ENCODE measurements around the gene NPPC.

NPPC gene

DNA sequence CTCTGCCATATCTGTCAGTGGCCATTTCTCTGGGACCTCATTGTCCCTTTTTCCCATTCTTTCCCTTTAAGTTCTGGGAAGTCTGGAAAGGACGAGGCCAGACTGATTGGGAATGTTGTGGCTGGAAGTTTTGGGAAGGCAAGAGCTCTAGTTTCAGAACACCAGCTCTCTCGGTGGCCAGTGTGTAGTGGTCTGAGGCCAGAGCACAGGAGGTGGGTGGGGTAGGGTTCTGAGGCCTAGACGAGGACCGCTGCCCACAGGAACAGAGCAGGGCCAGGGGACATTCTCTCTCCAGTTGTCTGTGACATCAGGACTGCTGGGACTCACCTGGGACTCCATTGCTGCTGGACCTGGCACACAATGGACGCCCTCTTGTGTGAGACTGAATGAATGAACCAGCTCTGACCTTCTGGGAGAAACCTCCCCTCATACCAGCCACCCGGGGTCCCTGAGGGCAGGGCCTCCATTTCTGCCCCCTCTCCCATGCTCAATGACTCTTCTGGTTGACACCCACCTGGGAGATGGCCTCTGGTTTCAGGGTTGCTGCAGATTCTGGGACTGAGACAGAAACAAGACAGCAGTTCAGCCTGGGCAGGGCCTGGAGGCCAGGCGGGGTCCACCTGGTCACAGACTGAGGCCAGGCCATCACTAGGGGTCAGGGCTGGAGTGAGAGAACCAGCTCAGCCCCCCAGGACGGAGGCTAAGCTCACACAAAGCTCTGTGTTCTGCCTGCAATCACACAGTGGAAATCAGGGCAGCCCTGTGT is 8.4 kb upstream of the NPPC start:
- DNase-seq, result no peak

DNA sequence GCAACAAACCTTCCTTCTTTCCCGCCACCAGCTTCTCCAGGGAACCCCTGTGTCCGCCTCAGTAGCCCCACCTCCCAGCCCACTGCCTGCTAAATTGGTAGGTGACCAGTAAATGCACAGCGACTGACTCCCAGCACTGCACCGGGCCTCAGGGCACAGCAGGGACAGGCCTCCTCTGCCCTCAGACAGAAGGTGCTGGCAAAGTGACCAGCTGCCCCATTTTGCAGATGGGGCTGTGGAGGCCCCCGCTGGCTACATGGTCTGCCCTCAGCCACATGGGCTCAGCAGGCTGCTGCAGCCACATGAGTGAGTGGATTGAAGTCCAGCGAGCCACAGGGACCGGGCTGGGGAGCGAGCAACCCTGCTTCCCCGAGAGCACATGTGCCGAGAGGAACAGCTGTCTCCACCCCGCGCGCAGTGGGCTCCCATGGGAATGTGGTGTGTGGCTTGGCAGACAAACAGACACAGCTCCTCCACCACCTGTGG is 7.8 kb upstream of the NPPC start:
- no peak for DNase-seq

DNA sequence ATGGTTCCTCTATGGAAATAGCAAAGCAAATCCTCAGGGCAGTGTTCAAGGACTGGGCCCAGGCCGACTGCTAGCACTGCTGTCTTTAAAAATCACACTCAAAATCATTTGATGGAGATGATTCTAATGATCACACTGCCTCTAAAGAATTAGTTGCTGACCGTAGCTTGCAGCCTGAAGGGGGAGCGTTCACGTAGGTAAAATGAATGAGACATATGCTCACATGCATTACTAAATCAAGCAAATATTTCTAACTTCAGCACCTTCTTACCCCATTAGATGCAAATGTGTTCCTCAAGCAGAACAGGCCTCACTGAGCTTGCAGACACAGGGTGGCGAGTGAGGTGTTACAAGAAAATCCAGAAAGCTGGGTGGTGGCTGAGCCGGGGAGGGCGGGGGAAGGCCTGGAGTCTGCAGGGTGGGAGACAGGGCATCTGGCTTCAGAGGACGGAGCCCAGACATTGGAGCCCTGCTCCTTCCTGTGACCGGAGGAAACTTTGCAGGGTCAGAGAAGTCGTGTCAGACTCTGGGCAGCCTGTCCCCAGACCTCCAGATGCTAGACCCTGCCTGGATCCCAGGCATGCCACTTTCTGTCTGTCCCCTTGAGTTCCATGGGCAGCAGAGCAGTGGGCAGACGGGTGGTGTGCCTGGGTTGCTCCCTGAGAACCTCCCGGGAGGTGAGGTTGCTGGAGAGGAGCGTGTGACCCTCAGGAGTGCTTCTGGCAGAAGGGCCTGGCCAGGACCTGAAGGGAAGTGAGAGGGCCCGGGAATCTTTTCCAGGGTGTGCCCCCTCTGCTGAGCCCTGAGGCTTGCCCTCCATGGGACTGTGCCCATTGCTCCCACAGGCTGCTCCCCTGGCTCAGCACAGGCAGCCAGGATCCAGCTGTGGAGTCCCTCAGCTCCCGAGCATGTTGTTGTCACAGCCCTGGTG is 7.1 kb upstream of the NPPC start:
- DNase-seq, result no peak

DNA sequence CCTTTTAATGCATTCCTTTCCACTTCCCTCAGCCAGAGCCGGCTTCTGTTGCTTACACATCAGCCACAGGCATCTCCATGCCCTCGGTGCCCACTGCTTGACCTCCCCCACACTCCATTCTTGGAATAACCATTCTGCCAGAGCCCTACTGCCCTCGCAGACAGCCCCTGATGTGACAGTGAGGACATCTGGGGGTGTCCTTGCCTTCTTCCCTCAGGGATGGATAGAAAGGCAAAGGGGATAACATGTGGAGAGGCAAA is 6.4 kb upstream of the NPPC start:
- DNase-seq, result no peak

DNA sequence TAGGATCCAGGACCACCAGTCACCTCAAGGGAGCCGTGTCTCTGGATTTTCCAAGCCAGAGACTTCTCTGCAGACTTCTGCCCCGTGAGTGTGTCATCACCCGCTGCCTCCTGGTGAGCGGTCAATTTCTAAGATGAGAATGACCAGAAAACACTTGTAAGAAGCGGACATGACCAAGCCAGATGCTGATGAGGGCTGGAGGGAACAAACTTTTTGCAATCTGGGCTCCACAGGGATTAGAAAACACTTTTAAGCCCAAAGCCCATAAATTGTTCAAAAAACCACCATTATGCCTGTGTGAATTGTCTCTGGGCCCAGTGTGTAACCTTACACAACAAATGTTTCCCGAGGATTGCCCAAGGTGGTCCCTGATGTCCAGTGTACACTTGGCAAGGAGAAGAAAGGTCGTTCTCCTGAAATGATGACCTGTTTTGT is 5.3 kb upstream of the NPPC start:
- no peak for DNase-seq

DNA sequence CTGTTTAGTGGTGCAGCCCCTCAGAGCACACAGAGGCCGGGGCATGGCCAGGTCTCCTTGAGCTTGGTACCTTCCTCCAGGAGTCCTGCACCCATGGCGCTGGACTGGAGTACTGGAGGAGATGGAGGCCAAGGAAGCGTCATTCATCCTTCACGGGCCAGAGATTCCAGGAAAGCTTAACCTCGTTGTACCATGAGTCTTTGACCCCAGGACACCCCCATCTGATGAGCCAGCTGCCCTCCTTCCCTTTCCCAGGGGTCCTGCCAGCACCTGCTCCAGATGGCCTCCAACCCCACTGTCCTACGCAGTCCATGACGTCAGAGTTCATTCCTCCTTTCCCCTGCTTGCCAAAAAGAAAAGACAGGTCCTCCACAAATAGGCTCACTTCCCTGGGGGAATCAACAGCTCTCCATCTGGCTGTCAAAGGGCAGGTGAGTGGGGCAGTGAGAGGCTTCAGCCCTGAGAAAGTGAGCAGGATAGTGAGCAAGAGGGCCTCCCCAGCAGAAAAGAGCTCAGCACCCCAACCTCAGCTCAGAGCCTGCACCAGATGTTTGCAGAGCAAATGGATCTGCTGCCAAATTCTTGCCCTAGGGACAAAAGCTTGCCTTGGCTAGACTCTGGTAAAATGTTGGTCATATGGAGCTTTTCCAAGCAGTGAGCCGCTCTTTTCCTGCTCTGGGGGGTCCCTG is 4.5 kb upstream of the NPPC start:
- no peak for DNase-seq

DNA sequence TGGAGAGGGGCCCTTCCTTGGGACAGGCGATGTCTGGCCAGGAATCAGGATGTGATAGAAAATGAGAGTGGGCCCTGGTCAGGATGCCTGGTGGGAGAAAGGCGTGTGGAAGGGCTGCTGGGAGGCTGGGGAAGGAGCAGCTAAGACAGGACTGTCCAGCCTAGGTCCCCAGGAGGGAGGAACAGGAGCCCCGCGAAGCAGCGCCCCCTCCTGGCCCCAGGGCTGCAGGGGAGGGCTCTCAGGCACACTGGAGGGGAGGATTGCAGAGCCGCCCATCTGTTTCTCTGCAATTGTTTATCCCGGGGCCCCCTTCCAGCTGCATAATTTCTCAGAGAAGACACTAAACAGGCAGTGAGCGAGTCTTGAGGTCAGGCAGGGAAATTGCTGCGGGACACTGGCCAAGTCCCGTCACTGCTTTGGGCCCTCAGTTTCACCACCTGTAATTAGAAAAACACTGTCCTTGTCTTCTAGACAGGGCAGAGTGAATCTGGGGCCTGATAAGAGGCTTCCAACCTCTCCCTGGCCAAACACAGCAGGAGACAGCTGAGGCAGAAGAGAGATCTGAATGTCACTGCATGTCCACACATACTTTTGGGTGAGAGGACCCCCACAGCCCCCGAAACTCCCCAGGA is 3.9 kb upstream of the NPPC start:
- no peak for DNase-seq

DNA sequence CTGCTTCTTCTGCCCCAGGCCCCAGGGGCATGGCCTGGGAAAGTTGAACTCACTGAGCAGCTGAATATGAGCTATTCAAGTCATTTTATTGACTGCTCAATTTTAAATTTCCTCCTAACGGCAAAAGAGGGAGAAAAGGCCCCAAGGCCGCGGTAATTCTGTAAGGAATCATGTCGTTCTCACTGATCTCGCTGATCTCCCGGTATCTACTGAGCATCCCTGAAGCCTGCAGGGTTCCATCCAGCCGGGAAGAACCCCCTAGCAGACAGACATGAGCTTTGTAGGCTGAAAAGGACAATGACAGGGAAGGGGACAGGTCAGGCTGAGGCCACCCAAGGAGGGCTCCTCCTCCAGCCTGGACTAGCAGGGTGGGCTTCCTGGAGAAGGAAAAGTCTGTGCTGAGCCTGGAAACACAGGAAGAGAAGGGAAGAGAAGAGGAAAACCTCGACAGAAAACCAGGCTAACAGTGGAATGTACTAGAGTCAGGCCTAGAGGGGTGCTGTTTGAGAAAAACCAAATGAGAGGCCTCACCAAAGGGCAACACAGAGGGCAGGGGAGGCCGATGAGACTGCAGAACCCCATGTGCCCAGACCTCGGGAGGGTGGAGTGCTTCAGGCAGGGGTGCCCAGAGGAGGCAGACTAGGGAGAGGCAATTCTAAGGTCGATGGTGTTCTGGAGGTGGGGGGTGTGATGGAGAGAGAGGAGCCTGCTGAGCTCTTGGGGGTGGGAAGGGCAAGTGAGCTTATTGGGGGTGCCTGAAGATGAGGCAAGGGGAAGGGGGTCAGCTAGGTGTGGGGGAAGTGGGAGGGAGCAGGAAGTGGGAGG is 2.9 kb upstream of the NPPC start:
- DNase-seq, result no peak

DNA sequence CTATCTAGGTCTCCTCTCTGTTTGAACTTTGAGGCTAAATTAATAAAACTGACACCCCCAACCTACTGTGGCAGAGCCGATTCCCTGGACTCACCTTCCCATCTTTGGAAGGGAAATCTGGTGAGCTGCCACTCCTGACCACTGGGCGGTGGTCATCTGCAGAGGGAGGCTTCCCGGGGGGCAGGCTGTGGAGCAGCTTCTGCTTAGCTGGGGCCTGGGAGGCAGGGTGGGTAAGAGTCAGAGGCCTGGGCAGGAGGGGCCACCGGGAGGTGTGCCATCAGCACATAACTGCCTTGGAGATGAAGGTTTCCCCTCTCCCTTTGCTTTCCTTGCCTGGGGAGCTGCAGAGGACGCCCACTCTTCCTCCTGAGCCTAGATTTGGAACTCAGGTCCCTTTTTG is 2.3 kb upstream of the NPPC start:
- no peak for DNase-seq

DNA sequence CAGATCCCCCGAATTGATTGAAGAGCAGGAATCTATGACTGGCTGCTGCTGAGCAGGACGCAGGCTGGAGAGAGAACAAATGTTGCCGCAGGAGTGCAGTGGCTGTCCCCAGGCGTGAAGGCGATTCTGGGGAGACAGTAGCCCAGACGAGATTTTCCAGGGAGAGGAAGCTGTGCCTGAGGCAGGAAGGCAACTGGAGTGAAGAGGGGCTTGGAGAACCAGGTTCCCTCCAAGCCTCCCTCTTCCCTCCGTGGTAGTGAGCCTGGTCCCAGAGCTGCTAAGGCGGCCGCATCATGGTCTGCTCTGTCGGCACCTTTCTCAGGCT is 1.3 kb upstream of the NPPC start:
- DNase-seq, result no peak

DNA sequence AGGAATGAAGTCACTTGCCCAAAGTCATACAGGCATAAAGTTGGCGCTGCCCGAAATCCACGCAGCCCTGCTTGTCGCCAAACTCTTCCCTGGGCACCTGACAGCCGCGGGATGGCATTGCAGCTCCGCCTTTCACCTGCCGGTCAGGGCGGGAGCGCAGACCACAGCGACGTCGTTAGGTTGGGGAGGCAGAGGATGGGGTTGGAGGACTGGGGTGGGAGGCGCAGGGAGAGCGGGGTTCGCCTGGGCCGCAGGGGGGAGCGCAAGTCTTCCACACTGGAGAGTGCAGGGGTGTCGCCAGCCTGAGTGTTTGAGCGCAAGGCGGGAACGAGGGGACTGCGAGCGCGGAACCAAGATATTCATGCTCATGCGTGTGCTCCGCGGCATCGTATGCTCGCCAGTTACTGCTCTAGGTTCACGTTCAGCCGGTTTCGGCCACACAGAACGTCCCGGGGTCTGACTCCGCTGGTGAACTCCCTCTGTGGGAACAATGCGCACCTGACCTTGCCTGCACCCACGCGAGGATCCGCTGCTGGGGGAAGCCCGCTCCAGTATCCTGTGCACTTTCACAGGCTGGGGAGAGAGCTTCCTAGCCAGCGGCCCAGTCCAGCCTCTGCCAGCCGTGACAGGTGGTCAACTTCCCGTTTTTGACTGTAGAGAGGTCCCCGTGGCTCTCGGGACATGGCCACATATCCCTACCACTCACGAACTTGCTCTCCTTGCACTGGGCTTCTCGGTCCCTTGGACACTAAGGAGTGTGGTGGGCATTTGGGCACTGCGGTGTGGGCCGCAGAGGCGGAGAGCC is 767 bp upstream of the NPPC start:
- peak in 5 of 14 donors; percentile 32 to 42 (median 39) for DNase-seq

DNA sequence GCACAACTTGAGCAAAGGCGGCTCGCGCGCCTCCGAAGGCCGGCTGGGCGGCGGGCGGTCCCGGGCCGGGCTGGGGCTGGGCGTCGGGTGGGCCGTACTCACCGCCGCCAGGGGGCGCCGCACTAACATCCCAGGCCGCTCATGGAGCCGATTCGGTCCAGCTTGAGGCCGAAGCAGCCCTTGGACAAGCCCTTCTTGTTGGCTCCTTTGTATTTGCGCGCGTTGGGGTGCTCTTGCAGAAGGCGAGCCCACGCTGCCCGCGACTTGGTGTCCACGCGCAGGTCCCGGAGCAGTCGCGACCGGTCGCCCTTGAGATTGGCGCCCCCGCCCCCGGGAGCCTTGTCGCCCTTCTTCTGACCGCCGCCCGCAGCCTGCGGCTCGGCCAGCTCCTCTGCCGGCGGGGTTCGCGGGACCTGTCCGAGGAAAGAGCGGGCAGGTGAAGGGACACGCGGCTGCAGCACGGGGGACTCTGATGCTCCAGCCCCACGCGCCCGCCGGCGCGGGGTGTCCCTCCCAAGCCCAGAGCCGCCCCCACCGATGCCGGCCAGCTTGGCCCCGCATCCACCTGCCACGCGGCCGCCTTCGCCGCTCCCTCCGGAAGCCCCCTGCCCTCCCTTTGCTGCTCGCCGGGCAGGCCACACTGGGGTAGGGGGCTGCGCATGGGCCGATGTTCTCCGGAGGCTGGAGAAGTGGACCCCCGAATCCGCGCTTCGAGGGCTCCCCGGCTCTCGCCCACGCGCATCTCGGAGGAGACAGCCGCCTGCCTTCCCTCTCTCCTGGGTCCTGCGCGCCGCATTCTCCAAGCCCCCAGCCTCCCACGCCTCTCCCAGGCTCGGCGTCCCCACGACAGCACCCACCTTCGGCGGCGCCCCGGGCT is 655 bp downstream of the NPPC start:
- peak in 12 of 14 donors; percentile 12 to 86 (median 56) for DNase-seq

DNA sequence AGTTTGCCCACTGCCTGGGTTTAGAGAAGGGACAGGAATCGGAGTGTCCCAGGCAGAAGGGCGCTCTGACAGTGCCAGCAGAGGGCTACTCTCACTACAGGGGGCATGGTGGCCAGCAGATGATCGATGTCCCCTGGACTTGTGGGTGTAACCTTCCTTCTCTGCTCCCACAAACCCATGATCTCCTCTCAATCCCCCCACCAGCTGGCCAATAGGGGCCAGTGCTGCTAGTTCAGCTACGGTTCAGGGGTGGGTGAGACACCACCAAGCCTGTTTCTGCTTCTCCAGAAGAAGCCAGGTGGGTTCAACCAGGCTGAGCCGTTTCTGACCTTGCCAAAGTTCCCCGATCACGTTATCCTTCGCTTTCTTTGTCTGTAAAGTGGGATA is 1.3 kb downstream of the NPPC start:
- DNase-seq, result no peak

DNA sequence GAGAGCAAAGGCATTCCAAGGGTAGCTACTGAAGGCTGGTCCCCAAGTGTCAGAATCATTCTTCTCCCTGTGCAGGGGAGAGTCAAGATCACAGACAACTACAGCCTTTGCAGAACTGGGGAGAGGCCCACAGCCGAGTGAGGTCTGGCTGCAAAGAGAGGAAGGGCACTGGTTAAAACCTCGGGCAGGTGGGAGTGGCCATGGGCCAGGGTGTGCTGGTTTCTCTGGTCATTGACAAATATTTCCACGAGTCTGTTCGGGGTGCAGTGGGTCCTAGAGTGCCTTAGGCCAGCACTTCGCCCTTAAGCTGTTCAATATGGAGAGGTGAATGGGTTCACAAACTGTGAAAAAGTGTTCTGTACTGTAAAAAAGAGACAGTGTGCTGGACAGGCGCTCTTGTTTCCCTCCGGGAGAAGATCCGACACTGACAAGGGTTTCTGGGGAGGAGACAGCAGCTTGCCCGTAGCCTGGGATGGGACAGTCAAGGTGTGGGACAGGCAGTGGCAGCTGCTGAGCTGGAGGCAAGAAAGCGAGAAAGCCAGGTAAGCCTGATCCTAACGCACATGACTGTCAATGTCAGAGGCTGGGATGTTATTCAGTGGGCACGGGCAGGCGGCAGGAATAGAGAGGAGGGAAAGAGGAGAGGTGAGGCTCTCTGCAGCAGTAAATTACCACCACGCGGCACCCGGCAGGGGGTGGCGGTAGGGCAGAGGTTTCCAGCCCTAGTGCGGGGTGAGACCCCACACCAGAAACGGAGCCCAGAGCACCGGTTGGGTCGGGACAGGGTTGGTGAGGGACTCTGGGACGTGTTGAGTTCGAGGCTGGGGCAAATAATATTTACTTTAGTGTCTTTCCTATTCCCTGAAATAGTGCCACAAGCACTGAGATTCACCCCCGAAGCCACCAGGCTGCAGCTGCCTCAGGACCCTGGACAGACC is 2.0 kb downstream of the NPPC start:
- no peak for DNase-seq

DNA sequence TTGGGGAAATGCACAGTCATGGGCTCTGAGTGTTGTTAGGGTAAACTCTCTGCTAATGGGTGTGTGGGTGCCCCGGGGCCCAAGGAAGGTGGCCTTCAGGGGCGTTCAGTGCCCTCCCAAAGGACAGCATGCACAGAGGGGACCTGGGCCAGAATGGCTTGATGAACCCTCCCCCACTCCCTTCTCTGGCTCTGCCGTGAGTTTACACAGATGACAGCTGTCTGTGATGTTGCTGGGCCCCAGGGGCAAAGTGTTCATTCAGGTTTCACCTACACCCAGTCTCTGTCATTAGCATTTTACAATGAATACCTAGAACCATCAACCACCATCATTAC is 3.2 kb downstream of the NPPC start:
- no peak for DNase-seq

DNA sequence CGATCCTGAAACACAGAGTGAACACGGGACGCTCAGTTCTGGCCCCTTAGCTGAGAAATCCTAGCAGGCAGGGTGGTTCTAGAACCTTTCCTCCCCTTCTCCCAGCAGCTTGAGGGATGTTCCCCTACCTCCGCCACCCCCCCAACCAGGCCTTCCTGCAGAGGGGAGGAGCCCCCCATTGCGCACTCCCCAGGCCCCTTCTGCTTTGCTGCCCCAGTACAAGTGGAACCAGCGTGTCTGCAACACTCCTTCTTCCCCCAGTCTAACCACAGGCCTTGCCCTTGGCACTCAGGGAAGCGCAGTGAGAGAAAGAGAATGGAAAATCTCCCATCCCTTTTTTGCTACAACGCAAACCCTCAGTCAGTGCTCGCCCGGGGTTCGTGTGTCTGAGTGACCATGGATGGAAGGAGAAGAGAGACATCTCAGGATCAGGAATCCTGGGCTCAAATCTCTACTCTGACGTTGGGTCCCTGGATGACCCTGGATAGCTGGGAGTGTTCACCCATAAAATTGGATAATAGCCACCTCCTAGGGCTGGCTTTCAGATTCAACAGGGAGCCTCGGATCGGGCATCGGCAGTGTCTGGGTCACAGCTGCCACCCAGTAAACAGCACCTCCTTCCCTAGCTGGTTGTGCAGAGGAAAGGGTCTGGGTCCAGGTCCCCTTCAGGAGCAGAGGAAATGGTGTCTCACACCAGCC is 3.7 kb downstream of the NPPC start:
- DNase-seq, result no peak

DNA sequence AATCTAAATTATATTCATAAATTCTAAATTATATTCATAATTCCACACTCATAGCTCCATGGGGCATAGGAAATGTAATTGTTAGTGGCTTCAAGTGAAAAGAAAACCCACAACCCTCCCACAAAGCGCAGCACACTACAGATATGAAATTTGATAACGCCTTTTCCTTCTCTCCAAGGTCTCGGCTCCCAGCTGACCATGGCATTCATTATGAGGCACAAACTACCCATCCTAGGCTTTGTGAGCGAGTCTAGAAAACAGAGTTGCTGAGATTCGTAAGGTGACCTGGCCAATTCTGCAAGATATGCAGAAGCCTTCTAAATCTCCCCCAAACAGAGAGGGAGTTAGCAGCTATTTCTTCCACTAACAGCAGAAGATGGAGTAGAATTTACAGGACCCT is 5.4 kb downstream of the NPPC start:
- DNase-seq, result no peak

DNA sequence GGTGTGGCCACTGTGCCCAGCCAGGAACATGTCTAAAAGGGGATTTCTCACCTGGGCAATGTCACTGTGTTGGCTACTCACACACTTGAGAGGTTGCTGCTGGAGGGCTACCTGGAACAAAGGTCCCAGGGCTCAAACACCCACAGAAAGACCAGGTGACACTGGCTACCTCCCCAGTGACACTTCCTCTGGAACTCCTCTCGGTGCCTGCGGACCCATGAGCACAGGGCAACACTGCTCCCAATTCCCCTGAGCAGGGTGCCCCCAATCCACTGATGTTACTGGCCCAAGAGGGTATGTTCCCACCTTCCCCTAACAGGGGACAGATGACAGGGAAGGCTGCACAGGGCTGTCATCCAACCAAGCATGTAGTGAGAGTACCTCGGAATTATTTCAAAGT is 5.8 kb downstream of the NPPC start:
- no peak for DNase-seq

Measured in C1 segment of cervical spinal cord (tissue), 14 donors.